ENCODE measurements around the gene CDIP1. TPM values are rescaled to one million over a fixed set of nuclear protein-coding genes. Genes with fewer than 3 reads are reported as not detected.
A peak's percentile ranks its signal among the peaks of the same experiment; 100 is the strongest.

The CDIP1 gene
- total RNA-seq, 6 donors from 2014 or later: 7.3 to 27.0 (median 21.9) TPM

DNA sequence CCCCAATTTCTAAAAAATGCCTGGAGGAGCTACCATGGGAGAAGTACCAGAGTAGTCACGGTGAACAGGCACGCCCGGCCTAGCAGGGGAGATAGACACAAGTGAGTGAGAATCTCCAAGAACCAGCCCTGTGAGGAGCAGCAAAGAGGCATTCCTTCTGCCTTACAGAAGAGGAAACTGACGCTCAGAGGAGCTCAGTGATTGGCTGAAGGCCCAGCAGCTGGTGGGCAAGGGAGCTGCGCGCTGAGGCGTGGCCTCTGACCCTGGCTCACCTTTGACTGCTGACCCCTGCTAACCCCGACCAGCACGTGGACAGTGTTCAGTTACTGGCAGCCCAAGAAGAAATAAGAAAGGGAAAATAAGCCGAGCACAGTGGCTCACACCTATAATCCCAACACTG, 19.4 kb upstream of the CDIP1 start:
- Histone ChIP-seq H3K4me1 (no peaks in the 10 kb centered on the region), H3K27me3 (no peaks in the 10 kb centered on the region), H3K27ac (no peak overlapping the region), H3K9me3 (no peaks in the 10 kb centered on the region), H3K36me3 (no peaks in the 10 kb centered on the region), H3K4me3 (no peak overlapping the region)
- no peak for DNase-seq
- no peak for ATAC-seq (ENCODE audit: low FRiP score in 2 of 2)
- TF ChIP-seq EP300 (IDR thresholded peaks at IDR 0.05) (no peak), POLR2A (IDR thresholded peaks at IDR 0.05) (no peak), POLR2AphosphoS5 (IDR thresholded peaks at IDR 0.05) (no peak)
- TF ChIP-seq, protein P1, sequence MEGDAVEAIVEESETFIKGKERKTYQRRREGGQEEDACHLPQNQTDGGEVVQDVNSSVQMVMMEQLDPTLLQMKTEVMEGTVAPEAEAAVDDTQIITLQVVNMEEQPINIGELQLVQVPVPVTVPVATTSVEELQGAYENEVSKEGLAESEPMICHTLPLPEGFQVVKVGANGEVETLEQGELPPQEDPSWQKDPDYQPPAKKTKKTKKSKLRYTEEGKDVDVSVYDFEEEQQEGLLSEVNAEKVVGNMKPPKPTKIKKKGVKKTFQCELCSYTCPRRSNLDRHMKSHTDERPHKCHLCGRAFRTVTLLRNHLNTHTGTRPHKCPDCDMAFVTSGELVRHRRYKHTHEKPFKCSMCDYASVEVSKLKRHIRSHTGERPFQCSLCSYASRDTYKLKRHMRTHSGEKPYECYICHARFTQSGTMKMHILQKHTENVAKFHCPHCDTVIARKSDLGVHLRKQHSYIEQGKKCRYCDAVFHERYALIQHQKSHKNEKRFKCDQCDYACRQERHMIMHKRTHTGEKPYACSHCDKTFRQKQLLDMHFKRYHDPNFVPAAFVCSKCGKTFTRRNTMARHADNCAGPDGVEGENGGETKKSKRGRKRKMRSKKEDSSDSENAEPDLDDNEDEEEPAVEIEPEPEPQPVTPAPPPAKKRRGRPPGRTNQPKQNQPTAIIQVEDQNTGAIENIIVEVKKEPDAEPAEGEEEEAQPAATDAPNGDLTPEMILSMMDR (IDR thresholded peaks at IDR 0.05): no peak
- 76 to 81% methylated on average over 7 to 10 of the region's 10 CpGs for WGBS, 2 donors

DNA sequence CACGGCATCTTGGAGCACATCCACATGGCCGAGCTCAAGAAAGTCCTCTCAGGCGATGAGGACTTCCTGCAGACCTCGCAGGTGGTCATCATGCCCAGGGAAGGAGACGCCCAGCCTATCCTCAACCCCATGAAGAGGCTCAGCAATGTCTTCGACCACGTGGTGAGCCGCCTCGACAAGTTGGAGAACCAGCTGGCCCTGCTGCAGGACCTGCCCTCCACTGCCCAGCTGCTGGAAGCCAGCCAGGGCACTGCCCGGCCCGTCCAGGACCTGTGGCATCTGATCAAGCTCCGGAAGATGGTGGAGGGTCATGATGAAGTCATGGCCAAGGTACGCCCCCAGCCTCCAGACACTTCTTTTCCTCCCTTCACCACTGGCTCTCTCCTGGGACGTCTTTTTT, 18.0 kb upstream of the CDIP1 start:
- Histone ChIP-seq H3K36me3 (no peaks in the 10 kb centered on the region), H3K9me3 (no peaks in the 10 kb centered on the region), H3K27me3 (no peaks in the 10 kb centered on the region), H3K27ac (no peak overlapping the region), H3K4me3 (no peak overlapping the region), H3K4me1 (no peaks in the 10 kb centered on the region)
- peak in 1 of 2 donors; percentile 23 for ATAC-seq (ENCODE audit: low FRiP score in 2 of 2)
- TF ChIP-seq, protein P1 (IDR thresholded peaks at IDR 0.05): no peak
- peak in 1 of 2 donors; percentile 72 for DNase-seq
- 75 to 87% methylated on average over 5 to 14 of the region's 14 CpGs for WGBS, 2 donors

DNA sequence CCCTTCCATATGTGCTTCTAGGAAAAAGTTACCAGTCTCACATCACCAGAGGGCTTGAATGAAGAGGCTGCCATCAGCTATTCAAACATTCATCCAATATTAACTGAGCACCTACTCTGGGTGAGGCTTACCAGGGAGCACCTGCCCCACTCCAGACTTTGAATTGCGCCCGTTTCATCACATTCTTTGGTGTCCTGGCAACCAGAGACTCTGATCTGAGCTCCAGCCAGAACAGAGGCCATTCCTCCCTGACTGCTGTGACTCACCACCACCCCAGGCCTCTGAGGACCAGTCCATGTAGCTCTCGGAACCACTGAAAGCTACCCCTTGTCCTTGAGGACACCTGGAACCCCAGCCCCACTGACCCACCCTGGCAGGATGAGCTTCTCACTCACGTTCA, 17.5 kb upstream of the CDIP1 start, which contains the start of gene C16orf96:
C16orf96 (plus strand) TSS at position 229 of the 400 bp plus-strand sequence; CDS start at position 379, 150 bp downstream.
- H3K4me1 ChIP-seq: no peaks in the 10 kb centered on the region
- DNase-seq: no peak
- H3K27me3 ChIP-seq: no peaks in the 10 kb centered on the region
- no peaks in the 10 kb centered on the region for H3K9me3 ChIP-seq
- ATAC-seq (ENCODE audit: low FRiP score in 2 of 2): peak in 1 of 2 donors; percentile 7
- TF ChIP-seq POLR2AphosphoS5 (IDR thresholded peaks at IDR 0.05): no peak
- TF ChIP-seq, protein P1 (IDR thresholded peaks at IDR 0.05): no peak
- WGBS, 2 donors: 73 to 93% methylated on average over 3 to 4 of the region's 4 CpGs
- H3K27ac ChIP-seq: no peak within 1 kb of the TSS
- no peak within 1 kb of the TSS for H3K4me3 ChIP-seq
- no peaks in the 10 kb centered on the region for H3K36me3 ChIP-seq

DNA sequence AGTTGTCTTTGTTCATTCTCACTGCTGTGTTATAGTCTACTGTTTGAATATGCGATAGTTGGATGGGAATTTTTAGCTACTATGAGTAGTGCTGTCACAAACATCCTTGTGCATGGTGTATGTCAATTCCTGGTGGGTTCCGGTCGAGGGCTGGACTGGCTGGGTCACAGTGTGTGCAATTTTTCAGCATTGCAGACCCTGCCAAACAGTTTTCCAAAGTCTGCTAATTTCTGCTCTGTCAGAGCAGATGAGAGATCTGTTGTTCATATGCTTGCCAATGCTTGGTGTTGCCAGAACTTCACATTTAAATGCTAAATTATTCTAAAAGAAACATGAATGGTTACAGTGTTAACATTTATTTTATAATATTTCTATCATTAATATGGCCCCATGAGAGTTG, 14.0 kb upstream of the CDIP1 start:
- ATAC-seq (ENCODE audit: low FRiP score in 2 of 2): no peak
- no peak for DNase-seq
- Histone ChIP-seq H3K27me3 (no peaks in the 10 kb centered on the region), H3K4me1 (peaks cover 0 to 9% (median 2%) of the 10 kb centered on the region in 4 donors), H3K27ac (no peak overlapping the region), H3K36me3 (no peaks in the 10 kb centered on the region), H3K4me3 (no peak overlapping the region), H3K9me3 (no peaks in the 10 kb centered on the region)
- WGBS, 2 donors: 66 to 67% methylated on average over 3 of the region's 3 CpGs
- TF ChIP-seq POLR2A (IDR thresholded peaks at IDR 0.05): no peak
- TF ChIP-seq, protein P1 (IDR thresholded peaks at IDR 0.05): no peak
- TF ChIP-seq POLR2AphosphoS5 (IDR thresholded peaks at IDR 0.05): no peak
- TF ChIP-seq EP300 (IDR thresholded peaks at IDR 0.05): no peak

DNA sequence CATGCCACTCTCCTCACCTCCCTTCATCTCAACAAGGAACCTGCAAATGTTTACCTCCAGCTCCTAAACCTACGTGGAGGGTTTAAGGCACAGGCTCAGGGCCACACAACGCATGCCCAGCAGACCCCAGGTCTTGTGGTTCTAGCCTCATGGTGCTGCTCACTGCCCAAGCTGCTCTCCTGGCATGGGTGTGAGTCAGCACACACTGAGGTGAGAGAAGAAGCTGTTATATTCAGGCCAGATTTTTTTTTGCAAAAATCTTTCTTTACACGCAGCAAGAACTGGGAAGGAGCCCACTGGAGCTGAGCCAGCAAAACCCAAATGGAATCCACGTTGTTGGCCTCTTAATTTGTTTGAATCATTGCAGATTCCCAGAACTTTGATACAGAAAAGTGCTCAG, 12.0 kb upstream of the CDIP1 start:
- ATAC-seq (ENCODE audit: low FRiP score in 2 of 2): no peak
- no peak overlapping the region for H3K27ac ChIP-seq
- no peaks in the 10 kb centered on the region for H3K9me3 ChIP-seq
- WGBS, 2 donors: 33 to 40% methylated on average over 4 of the region's 4 CpGs
- H3K27me3 ChIP-seq: no peaks in the 10 kb centered on the region
- H3K4me3 ChIP-seq: no peak overlapping the region
- no peaks in the 10 kb centered on the region for H3K36me3 ChIP-seq
- H3K4me1 ChIP-seq: peaks cover 0 to 9% (median 2%) of the 10 kb centered on the region in 4 donors
- no peak for TF ChIP-seq POLR2A (IDR thresholded peaks at IDR 0.05)
- TF ChIP-seq, protein P1 (IDR thresholded peaks at IDR 0.05): no peak
- no peak for TF ChIP-seq POLR2AphosphoS5 (IDR thresholded peaks at IDR 0.05)
- TF ChIP-seq EP300 (IDR thresholded peaks at IDR 0.05): no peak
- no peak for DNase-seq

Data from upper lobe of left lung (tissue), 6 donors.